ENCODE data around the gene ANKRD29.

DNA sequence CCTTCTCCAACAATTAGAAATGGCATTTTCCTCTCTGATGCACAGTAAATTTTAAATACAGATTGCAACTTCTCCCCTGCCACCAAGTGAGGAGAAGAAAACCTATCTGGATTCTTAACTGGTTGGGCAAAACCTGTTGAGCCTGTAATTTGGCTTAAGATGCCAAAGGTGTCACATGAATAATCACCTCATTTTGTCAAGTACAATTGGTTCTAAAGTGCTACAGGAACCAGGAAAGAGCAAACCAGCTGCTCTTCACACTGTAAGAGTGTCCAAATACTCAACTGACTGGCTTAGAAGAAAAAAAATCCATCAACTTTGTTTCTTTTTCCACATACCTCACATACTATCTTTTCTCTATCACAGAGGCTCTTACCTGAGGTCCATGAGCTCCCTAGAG lies 111.8 kb downstream of the ANKRD29 start:
- TF ChIP-seq CTCF (IDR thresholded peaks at IDR 0.05) (no peak), POLR2A (IDR thresholded peaks at IDR 0.05) (no peak)
